ENCODE results near the gene GSK3A. TPM values are rescaled to one million over a fixed set of nuclear protein-coding genes. Genes with fewer than 3 reads are reported as not detected.

The GSK3A gene
- total and polyA plus RNA-seq, 9 of the 15 experiments (the other 6 are each of a cell fraction or from before 2014, with no cell fraction given), result 0.62 to 90.7 (median 33.3) TPM

GRCh38 chr19:42254089-42254849, 11.9 kb upstream of the GSK3A start (continued):
- TF ChIP-seq PKNOX1 (IDR thresholded peaks at IDR 0.05) (no peak), HMBOX1 (IDR thresholded peaks at IDR 0.05) (no peak), ZNF316 (IDR thresholded peaks at IDR 0.05) (no peak), NUFIP1 (IDR thresholded peaks at IDR 0.05; ENCODE audit: partially characterized antibody) (no peak), MNT (conservative IDR thresholded peaks at IDR 0.05) (peak; percentile 62 to 68; a peak in 3 of 4 replicates), SMC3 (conservative IDR thresholded peaks at IDR 0.05; ENCODE audit: insufficient read depth, low read depth, low read length) (no peak), ZNF197 (CRISPR knock-in tag; IDR thresholded peaks at IDR 0.05; ENCODE audit: low read depth) (no peak), PCBP1 (IDR thresholded peaks at IDR 0.05; ENCODE audit: low read depth, low read length, poor library complexity, severe bottlenecking) (peak; percentile 76), NFRKB (IDR thresholded peaks at IDR 0.05; ENCODE audit: low read depth) (no peak), ZNF76 (CRISPR knock-in tag; IDR thresholded peaks at IDR 0.05; ENCODE audit: borderline replicate concordance) (no peak), RHOXF2B (CRISPR knock-in tag; conservative IDR thresholded peaks at IDR 0.05) (no peak), DDX20 (tag; IDR thresholded peaks at IDR 0.05; ENCODE audit: low read depth) (no peak), ZNF12 (CRISPR knock-in tag; IDR thresholded peaks at IDR 0.05) (no peak), LCOR (CRISPR knock-in tag; IDR thresholded peaks at IDR 0.05) (no peak), RBM15 (IDR thresholded peaks at IDR 0.05; ENCODE audit: insufficient read depth, low read length) (no peak), MAZ (CRISPR knock-in tag; conservative IDR thresholded peaks at IDR 0.05 in 1 of 2, IDR thresholded peaks at IDR 0.05 in 1 of 2) (peak; percentile 76 to 89), ZNF436 (CRISPR knock-in tag; IDR thresholded peaks at IDR 0.05) (no peak), RAD21 (CRISPR knock-in tag; conservative IDR thresholded peaks at IDR 0.05 in 1 of 2, IDR thresholded peaks at IDR 0.05 in 1 of 2) (no peak), TFAP4 (CRISPR knock-in tag; IDR thresholded peaks at IDR 0.05; ENCODE audit: borderline replicate concordance) (peak; percentile 45; the same call in 1 of the 2 replicates), NEUROD1 (IDR thresholded peaks at IDR 0.05; ENCODE audit: borderline replicate concordance, low read depth, low read length, partially characterized antibody) (no peak), NKRF (IDR thresholded peaks at IDR 0.05; ENCODE audit: borderline replicate concordance) (0 out of 2 replicates have a peak, but pooled peaks have one; percentile 37)
